Activated CD8-positive, alpha-beta T cell treated with anti-CD3 and anti-CD28 coated beads for 36 hours (primary cell): ENCODE results near the gene RHEX. TPM values are rescaled to one million over a fixed set of nuclear protein-coding genes. Genes with fewer than 3 reads are reported as not detected.

Experiments
- ATAC-seq: fragments of 200-7000 bp; cut with Tn5 transposase; one replicate; pipeline ENCODE4 v1.10.0; 2021; ENCODE audit warnings: mild to moderate bottlenecking, moderate library complexity
- CTCF ChIA-PET: fragments of 350-600 bp; sonication (Branson Sonifier 250); formaldehyde crosslinking; loops from one replicate; lab custom pipeline; 2021; ENCODE audit warnings: antibody characterized with exemption; lab: Charles Lee
- POLR2A ChIA-PET: fragments of 350-600 bp; sonication (Branson Sonifier 250); formaldehyde crosslinking; loops from one replicate; lab custom pipeline; 2021; ENCODE audit warnings: antibody characterized with exemption; lab: Charles Lee
- DNase-seq: peaks from one replicate; pipeline ENCODE4 v3.0.0-alpha.2; 2020
- H3K27ac Mint-ChIP-seq: one replicate; pipeline ENCODE4 v1.8.0; 2021; ENCODE audit warnings: mild to moderate bottlenecking, mixed read lengths
- H3K27me3 Mint-ChIP-seq: one replicate; pipeline ENCODE4 v1.8.0; 2021; ENCODE audit warnings: mixed read lengths
- H3K36me3 Mint-ChIP-seq: one replicate; pipeline ENCODE4 v1.8.0; 2021; ENCODE audit warnings: low read depth, mixed read lengths
- H3K4me1 Mint-ChIP-seq: one replicate; pipeline ENCODE4 v1.8.0; 2021; ENCODE audit warnings: low read depth, mixed read lengths
- H3K4me3 Mint-ChIP-seq: one replicate; pipeline ENCODE4 v1.8.0; 2021; ENCODE audit warnings: mild to moderate bottlenecking, moderate library complexity, mixed read lengths
- H3K9me3 Mint-ChIP-seq: one replicate; pipeline ENCODE4 v1.8.0; 2021; ENCODE audit warnings: mixed read lengths
- intact Hi-C: fragments of 100-400 bp; cut with micrococcal nuclease; formaldehyde crosslinking; loops from one replicate; pipeline ENCODE4 v1.10.0; 2022
- total RNA-seq, 2 experiments: library from RNA; stranded (reverse); gene quantifications; one replicate each; pipeline ENCODE4 v1.2.3, GENCODE V29; 2021
- TF ChIP-seq, protein P1 (sequence below): fragments of 200-600 bp; IDR thresholded peaks from one replicate; pipeline ENCODE4 v1.8.0; 2022; ENCODE audit warnings: antibody characterized with exemption, mild to moderate bottlenecking

Gene RHEX
- total RNA-seq, 2 experiments from 2014 or later: not detected

DNA sequence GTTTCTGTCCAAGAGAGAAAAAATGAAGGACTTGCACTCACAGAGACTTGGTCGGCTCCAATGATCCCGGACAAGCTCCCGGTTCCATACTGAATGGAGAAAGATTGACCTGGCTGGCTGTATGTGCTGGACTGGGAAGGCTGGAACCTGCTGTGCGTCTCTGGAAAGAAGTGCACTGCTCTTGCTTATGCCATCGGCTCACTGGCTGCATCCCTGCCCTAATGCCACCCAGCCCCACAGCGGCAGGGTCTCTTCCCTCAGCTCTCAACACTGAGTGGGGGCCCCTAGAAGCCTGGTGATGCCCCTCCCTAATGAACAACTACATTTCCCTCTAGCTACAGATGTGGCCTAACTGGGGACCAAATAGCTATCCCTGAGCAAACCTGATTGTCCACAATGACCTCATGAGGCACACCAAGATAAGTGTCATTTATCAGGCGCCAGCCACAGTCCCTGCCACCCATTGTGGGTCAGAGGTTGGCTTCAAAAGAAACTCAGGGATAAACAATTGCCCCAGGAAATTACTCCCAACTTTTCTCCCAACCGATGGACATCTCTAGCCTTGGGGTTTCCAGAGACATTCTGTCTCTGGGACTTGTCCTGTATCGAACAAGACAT lies 31.9 kb upstream of the RHEX start:
- intact Hi-C loops: no loop called here
- H3K9me3 Mint-ChIP-seq: no peaks in the 10 kb centered on the region
- TF ChIP-seq, protein P1, sequence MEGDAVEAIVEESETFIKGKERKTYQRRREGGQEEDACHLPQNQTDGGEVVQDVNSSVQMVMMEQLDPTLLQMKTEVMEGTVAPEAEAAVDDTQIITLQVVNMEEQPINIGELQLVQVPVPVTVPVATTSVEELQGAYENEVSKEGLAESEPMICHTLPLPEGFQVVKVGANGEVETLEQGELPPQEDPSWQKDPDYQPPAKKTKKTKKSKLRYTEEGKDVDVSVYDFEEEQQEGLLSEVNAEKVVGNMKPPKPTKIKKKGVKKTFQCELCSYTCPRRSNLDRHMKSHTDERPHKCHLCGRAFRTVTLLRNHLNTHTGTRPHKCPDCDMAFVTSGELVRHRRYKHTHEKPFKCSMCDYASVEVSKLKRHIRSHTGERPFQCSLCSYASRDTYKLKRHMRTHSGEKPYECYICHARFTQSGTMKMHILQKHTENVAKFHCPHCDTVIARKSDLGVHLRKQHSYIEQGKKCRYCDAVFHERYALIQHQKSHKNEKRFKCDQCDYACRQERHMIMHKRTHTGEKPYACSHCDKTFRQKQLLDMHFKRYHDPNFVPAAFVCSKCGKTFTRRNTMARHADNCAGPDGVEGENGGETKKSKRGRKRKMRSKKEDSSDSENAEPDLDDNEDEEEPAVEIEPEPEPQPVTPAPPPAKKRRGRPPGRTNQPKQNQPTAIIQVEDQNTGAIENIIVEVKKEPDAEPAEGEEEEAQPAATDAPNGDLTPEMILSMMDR: no peak
- no peaks in the 10 kb centered on the region for H3K36me3 Mint-ChIP-seq
- H3K27me3 Mint-ChIP-seq: peaks cover 12% of the 10 kb centered on the region
- ATAC-seq (no peak), DNase-seq (no peak)
- POLR2A ChIA-PET: no interaction called here
- H3K27ac Mint-ChIP-seq: no peak overlapping the region
- CTCF ChIA-PET: interaction anchor here (0.8 to 0.9 kb wide), 2 partner anchors 9 kb away, joined by 3 to 4 read pairs; no protein-coding TSS in a partner anchor
- no peak overlapping the region for H3K4me3 Mint-ChIP-seq
- peaks cover 5% of the 10 kb centered on the region for H3K4me1 Mint-ChIP-seq

DNA sequence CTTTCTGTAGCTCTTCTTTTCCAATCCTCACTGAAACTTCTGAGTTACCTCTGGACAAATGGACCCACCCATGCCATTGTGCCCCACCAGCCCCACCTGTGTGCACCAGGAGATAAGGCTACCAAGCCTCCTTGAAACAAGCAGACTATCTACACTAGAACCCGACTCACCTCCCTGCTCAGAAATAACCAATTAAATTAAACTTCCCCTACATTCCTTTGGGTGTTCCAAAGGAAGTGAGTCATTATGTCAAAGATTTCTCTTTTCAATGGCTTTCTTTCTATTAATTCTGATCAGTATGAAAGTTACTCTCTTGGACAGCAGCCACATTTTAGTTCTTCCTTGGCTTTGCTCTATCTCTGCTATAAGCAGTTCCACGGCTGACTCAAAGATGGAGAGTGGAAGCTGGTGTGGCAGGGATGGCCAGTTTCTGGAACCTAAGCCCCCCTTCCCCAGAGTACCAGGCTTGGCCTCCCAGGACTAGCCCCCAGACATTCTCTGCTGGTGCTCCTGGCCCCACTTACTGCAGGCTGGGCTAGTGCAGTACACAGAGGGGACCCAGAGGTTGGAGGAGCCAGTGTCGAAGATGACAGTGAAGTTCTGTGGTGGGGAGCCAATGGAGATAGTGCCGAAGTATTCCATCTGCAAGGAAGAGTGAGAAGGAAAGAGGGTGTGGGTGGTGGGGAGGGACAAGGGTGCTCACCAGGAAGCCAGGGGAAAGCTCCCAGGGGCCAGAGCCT lies 31.2 kb upstream of the RHEX start:
- CTCF ChIA-PET: interaction anchor here (0.9 kb wide), 1 partner anchor 9 kb away, joined by 4 read pairs; no protein-coding TSS in a partner anchor

DNA sequence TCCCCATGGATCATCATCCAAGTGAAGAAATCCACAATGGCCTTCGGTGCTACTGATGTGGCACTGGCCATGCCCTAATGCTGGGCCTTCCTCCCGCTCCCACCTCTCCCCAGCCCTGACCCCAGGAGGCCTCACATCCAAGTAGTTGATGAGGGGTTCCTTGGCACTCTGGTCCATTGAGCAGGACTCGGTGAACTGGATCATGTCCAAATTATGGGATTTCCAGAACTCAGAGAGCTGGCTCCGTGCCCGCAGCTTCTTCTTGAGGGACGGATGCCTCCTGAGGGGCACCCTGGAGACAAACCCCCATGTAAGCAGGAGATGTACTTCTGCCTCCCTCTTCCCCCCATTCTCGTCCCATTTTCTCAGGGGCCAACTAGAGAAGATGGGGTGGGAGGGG lies 30.2 kb upstream of the RHEX start:
- DNase-seq (no peak), ATAC-seq (no peak)
- Mint-ChIP-seq H3K27ac (no peak overlapping the region), H3K36me3 (no peaks in the 10 kb centered on the region), H3K27me3 (peaks cover 15% of the 10 kb centered on the region), H3K4me3 (no peak overlapping the region), H3K4me1 (peaks cover 5% of the 10 kb centered on the region), H3K9me3 (no peaks in the 10 kb centered on the region)
- intact Hi-C loops: no loop called here
- POLR2A ChIA-PET: no interaction called here
- CTCF ChIA-PET: no interaction called here
- TF ChIP-seq, protein P1: no peak

More for the DNA sequence above, 31.2 kb upstream of the RHEX start:
- Mint-ChIP-seq H3K9me3 (no peaks in the 10 kb centered on the region), H3K36me3 (no peaks in the 10 kb centered on the region), H3K4me3 (no peak overlapping the region), H3K27ac (no peak overlapping the region), H3K27me3 (peaks cover 12% of the 10 kb centered on the region), H3K4me1 (peaks cover 5% of the 10 kb centered on the region)
- POLR2A ChIA-PET: no interaction called here
- TF ChIP-seq, protein P1: no peak
- intact Hi-C loops: no loop called here
- no peak for ATAC-seq
- DNase-seq: no peak

DNA sequence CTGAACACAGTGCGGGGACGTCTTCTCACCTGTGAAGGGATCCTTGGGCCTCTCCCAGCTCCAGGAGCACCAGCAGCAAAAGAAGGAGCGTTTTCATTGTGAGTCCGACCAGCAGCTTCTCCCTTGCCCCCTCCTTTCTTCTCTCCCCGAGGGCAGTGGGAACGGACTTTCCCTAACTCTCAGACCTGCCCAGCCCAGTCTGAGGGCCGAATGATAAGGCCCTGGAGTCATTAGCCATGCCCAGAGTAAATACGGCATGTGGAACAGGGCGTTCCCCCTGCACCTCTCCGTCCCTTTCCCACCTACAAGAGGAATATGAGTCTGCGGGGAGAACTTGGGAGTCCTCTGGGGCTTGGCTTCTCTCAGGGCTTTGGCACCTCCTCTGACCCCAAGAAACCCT lies 29.3 kb upstream of the RHEX start, which contains the start of gene CTSE:
TSS of gene CTSE (minus strand) at position 201 of the 400 bp plus-strand sequence. CDS start at position 97, 104 bp downstream.
- H3K4me1 Mint-ChIP-seq: peaks cover 5% of the 10 kb centered on the region

More for the DNA sequence above, 29.3 kb upstream of the RHEX start, which contains the start of gene CTSE:
- Mint-ChIP-seq H3K4me3 (no peak within 1 kb of the TSS), H3K9me3 (no peaks in the 10 kb centered on the region), H3K27me3 (peaks cover 15% of the 10 kb centered on the region), H3K27ac (no peak within 1 kb of the TSS), H3K36me3 (no peaks in the 10 kb centered on the region)
- CTCF ChIA-PET: interaction anchor here (1.5 kb wide), 1 partner anchor 83 kb away, joined by 5 read pairs; no protein-coding TSS in a partner anchor
- DNase-seq: no peak
- intact Hi-C loops: no loop called here
- ATAC-seq: no peak
- POLR2A ChIA-PET: no interaction called here
- TF ChIP-seq, protein P1: no peak
